Cardiac muscle cell (in vitro differentiated cells and primary cell): ENCODE data around the gene SPTLC2. TPM values are rescaled to one million over a fixed set of nuclear protein-coding genes. Genes with fewer than 3 reads are reported as not detected.
"Not testable (repeated sequence)": the region's sequence is repeated elsewhere in the genome, so short reads cannot be mapped to it uniquely, and the experiment has no call there.

ENCODE experiments used
- DNase-seq, 2 donors: peaks; one replicate each; pipeline versions ENCODE4 v3.0.0 to v3.0.0-alpha.2; 2010 to 2017; ENCODE audit warnings: low read depth in 1 of 2, low spot score in 1 of 2
- H3K27ac ChIP-seq: fragments of 200-600 bp; sonication (generic); 2 replicates; pipeline ENCODE4 v1.5.1; 2016
- H3K27me3 ChIP-seq: fragments of 200-600 bp; sonication (generic); 2 replicates; pipeline ENCODE4 v1.6.0; 2016; ENCODE audit warnings: control low read depth
- H3K36me3 ChIP-seq: fragments of 200-600 bp; sonication (generic); 2 replicates; pipeline ENCODE4 v1.5.1; 2016; ENCODE audit warnings: control low read depth
- H3K4me1 ChIP-seq: fragments of 200-600 bp; sonication (generic); 2 replicates; pipeline ENCODE4 v1.8.1; 2017; ENCODE audit warnings: low read depth, mild to moderate bottlenecking, mixed run types
- H3K4me3 ChIP-seq: fragments of 200-600 bp; sonication (generic); 2 replicates; pipeline ENCODE4 v1.5.1; 2016; ENCODE audit warnings: mild to moderate bottlenecking
- H3K9me3 ChIP-seq: fragments of 200-600 bp; sonication (generic); 2 replicates; pipeline ENCODE4 v1.5.1; 2017; ENCODE audit warnings: low read depth, mild to moderate bottlenecking, control low read depth
- polyA plus RNA-seq: library from polyadenylated mRNA; unstranded; fragments of >200 nt; fragmentation: Nextera tagmentation; extraction: Ambion mirVana; gene quantifications from 2 replicates; pipeline ENCODE4 v1.2.1, GENCODE V29; 2016
- total RNA-seq: library from RNA; depleted of rRNA; stranded (reverse); fragments of >200 nt; gene quantifications from 2 replicates; pipeline ENCODE4 v1.2.3, GENCODE V29; 2016
- TF ChIP-seq, protein P1 (sequence below): IDR thresholded peaks from 2 replicates; pipeline ENCODE4 v1.5.1; 2012; ENCODE audit warnings: low read depth, mild to moderate bottlenecking, low read length

SPTLC2 gene
- 13.9 and 17.8 TPM in 2 replicates for total RNA-seq
- polyA plus RNA-seq = 14.4 and 17.3 TPM in 2 replicates

DNA sequence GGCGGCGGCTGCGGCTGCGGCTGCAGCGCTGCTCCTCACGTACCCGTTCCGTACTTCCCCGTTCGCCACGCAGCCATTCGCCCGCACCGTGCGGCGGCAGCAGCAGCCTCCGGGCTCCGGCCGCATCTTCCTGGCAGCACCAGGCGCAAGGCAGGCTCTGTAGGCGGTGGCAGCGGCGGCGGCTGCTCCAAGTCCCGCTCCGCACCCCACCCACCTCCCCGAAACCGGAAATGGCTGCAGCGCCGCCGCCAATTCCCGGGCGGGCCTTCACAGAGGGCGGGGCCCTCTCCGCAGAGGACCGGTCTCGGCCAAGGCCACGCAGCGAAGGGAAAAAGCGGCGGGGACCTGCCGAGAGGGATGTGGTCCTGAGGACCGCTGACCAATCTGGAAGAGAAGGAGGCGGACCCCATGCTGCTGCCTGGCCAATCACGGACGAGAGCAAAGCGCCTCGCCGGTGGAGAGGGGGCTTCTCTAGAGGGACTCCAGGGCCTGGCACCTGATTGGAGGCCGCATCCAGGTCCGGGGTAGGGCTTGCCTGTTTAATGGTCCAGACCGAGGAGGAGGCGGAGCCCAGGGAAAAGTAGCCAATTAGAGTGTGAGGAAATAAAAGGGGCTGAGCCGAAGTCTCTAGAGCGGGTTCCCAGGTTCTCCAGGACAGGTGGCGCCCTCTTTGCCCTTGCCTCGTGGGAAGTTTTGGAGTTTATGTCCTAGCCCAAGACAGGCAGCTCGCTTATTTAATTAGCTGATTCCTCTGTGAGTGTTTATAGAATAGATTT lies at the start of gene SPTLC2:
Gene SPTLC2 (minus strand): TSS at position 184 of the 776 bp plus-strand sequence. CDS start 58 bp downstream, at position 126.
- peaks cover 7% of the 10 kb centered on the region for H3K4me1 ChIP-seq
- no peaks in the 10 kb centered on the region for H3K36me3 ChIP-seq
- peak within 1 kb of the TSS; percentile 74 for H3K4me3 ChIP-seq
- H3K27me3 ChIP-seq = no peaks in the 10 kb centered on the region
- H3K9me3 ChIP-seq = no peaks in the 10 kb centered on the region
- TF ChIP-seq, protein P1, sequence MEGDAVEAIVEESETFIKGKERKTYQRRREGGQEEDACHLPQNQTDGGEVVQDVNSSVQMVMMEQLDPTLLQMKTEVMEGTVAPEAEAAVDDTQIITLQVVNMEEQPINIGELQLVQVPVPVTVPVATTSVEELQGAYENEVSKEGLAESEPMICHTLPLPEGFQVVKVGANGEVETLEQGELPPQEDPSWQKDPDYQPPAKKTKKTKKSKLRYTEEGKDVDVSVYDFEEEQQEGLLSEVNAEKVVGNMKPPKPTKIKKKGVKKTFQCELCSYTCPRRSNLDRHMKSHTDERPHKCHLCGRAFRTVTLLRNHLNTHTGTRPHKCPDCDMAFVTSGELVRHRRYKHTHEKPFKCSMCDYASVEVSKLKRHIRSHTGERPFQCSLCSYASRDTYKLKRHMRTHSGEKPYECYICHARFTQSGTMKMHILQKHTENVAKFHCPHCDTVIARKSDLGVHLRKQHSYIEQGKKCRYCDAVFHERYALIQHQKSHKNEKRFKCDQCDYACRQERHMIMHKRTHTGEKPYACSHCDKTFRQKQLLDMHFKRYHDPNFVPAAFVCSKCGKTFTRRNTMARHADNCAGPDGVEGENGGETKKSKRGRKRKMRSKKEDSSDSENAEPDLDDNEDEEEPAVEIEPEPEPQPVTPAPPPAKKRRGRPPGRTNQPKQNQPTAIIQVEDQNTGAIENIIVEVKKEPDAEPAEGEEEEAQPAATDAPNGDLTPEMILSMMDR = no peak
- peak; percentile 99 to 100 for DNase-seq
- peak within 1 kb of the TSS; percentile 46 for H3K27ac ChIP-seq

GRCh38 chr14:77663293-77663692 lies 46.9 kb upstream of the SPTLC2 start:
- TF ChIP-seq, protein P1 = no peak
- Histone ChIP-seq H3K4me1 (no peaks in the 10 kb centered on the region), H3K36me3 (no peaks in the 10 kb centered on the region), H3K9me3 (no peaks in the 10 kb centered on the region), H3K27ac (no peak overlapping the region), H3K4me3 (no peak overlapping the region), H3K27me3 (no peaks in the 10 kb centered on the region)
- no peak for DNase-seq

GRCh38 chr14:77661562-77661961 lies 45.1 kb upstream of the SPTLC2 start:
- not testable (repeated sequence) for H3K27ac ChIP-seq, H3K36me3 ChIP-seq, H3K27me3 ChIP-seq, DNase-seq, H3K4me1 ChIP-seq, H3K9me3 ChIP-seq, H3K4me3 ChIP-seq

GRCh38 chr14:77660754-77661153 lies 44.3 kb upstream of the SPTLC2 start:
- no peak overlapping the region for H3K4me3 ChIP-seq
- TF ChIP-seq, protein P1 = no peak
- H3K27ac ChIP-seq = no peak overlapping the region
- H3K36me3 ChIP-seq = no peaks in the 10 kb centered on the region
- H3K4me1 ChIP-seq = no peaks in the 10 kb centered on the region
- no peak for DNase-seq
- H3K9me3 ChIP-seq = no peaks in the 10 kb centered on the region
- H3K27me3 ChIP-seq = no peaks in the 10 kb centered on the region

GRCh38 chr14:77659831-77660230 lies 43.4 kb upstream of the SPTLC2 start:
- Histone ChIP-seq H3K4me1 (no peaks in the 10 kb centered on the region), H3K27ac (no peak overlapping the region), H3K9me3 (no peaks in the 10 kb centered on the region), H3K36me3 (no peaks in the 10 kb centered on the region), H3K4me3 (no peak overlapping the region), H3K27me3 (no peaks in the 10 kb centered on the region)
- TF ChIP-seq, protein P1 = no peak
- no peak for DNase-seq

GRCh38 chr14:77657280-77657679 lies 40.8 kb upstream of the SPTLC2 start:
- Histone ChIP-seq H3K27ac (no peak overlapping the region), H3K27me3 (no peaks in the 10 kb centered on the region), H3K36me3 (no peaks in the 10 kb centered on the region), H3K9me3 (no peaks in the 10 kb centered on the region), H3K4me3 (no peak overlapping the region), H3K4me1 (no peaks in the 10 kb centered on the region)
- DNase-seq = no peak
- TF ChIP-seq, protein P1 = no peak
